GM19372 (cell line): ENCODE data around the gene CRYL1.
"Not testable (repeated sequence)": the region's sequence is repeated elsewhere in the genome, so short reads cannot be mapped to it uniquely, and the experiment has no call there.

Experiments
- ATAC-seq: cut with Tn5 transposase; IDR thresholded peaks from one replicate; pipeline ENCODE4 v1.9.1; 2021; ENCODE audit warnings: mild to moderate bottlenecking, low read depth, moderate library complexity; ENCODE audit not compliant: unreplicated experiment

Gene CRYL1

GRCh38 chr13:20461481-20461859 lies 64.2 kb downstream of the CRYL1 start:
- ATAC-seq: no peak

- ATAC-seq: no peak
Observed at GRCh38 chr13:20460761-20461160, 64.9 kb downstream of the CRYL1 start.

GRCh38 chr13:20457670-20458069 lies 68.0 kb downstream of the CRYL1 start:
- no peak for ATAC-seq

GRCh38 chr13:20456737-20457136 lies 68.9 kb downstream of the CRYL1 start:
- ATAC-seq: no peak

GRCh38 chr13:20451397-20451796 lies 74.3 kb downstream of the CRYL1 start:
- ATAC-seq: no peak

- no peak for ATAC-seq
Observed at GRCh38 chr13:20448470-20448869, 77.2 kb downstream of the CRYL1 start.

GRCh38 chr13:20446900-20447299 lies 78.8 kb downstream of the CRYL1 start:
- no peak for ATAC-seq

GRCh38 chr13:20446405-20446804 lies 79.3 kb downstream of the CRYL1 start:
- no peak for ATAC-seq

- ATAC-seq: no peak
Observed at GRCh38 chr13:20442798-20443381, 82.8 kb downstream of the CRYL1 start.

GRCh38 chr13:20442375-20442774 lies 83.3 kb downstream of the CRYL1 start:
- ATAC-seq: no peak

GRCh38 chr13:20441879-20442278 lies 83.8 kb downstream of the CRYL1 start:
- ATAC-seq: no peak

- ATAC-seq: no peak
Observed at GRCh38 chr13:20441056-20441455, 84.6 kb downstream of the CRYL1 start.

GRCh38 chr13:20439261-20439660 lies 86.4 kb downstream of the CRYL1 start:
- no peak for ATAC-seq

GRCh38 chr13:20438801-20439200 lies 86.9 kb downstream of the CRYL1 start:
- no peak for ATAC-seq

GRCh38 chr13:20436505-20436904 lies 89.2 kb downstream of the CRYL1 start:
- no peak for ATAC-seq

- ATAC-seq: no peak
Observed at GRCh38 chr13:20435616-20436368, 89.9 kb downstream of the CRYL1 start.

- ATAC-seq: not testable (repeated sequence)
Observed at GRCh38 chr13:20434210-20434609, 91.4 kb downstream of the CRYL1 start.

GRCh38 chr13:20431687-20432384 lies 93.8 kb downstream of the CRYL1 start:
- ATAC-seq: no peak

- no peak for ATAC-seq
Observed at GRCh38 chr13:20431080-20431479, 94.6 kb downstream of the CRYL1 start.

- no peak for ATAC-seq
Observed at GRCh38 chr13:20430296-20430695, 95.4 kb downstream of the CRYL1 start.

GRCh38 chr13:20429682-20430081 lies 96.0 kb downstream of the CRYL1 start:
- no peak for ATAC-seq
